HepG2 (cell line): Measurements from ENCODE around the gene TRA2B. TPM values are rescaled to one million over a fixed set of nuclear protein-coding genes. Genes with fewer than 3 reads are reported as not detected.

Experiments used
- GABPA ChIP-seq, 2 experiments: IDR thresholded peaks; 2 replicates each; pipeline ENCODE4 v1.6.1; 2011 to 2016; ENCODE audit warnings: low read depth in 2 of 2, low read length in 1 of 2, missing biosample characterization in 1 of 2, missing genetic modification characterization in 1 of 2
- ISL2 ChIP-seq: sonication (generic); formaldehyde crosslinking; IDR thresholded peaks from 2 replicates; pipeline ENCODE4 v1.5.0; 2020; ENCODE audit warnings: missing genetic modification reagents
- MIXL1 ChIP-seq: IDR thresholded peaks from 2 replicates; pipeline ENCODE4 v1.6.1; 2016
- RAD51 ChIP-seq: fragments of 450-650 bp; IDR thresholded peaks from 2 replicates; pipeline ENCODE4 v1.6.1; 2016; ENCODE audit warnings: borderline replicate concordance
- SOX13 ChIP-seq, 3 experiments: fragments of 450-650 bp in 1 of 3; sonication (generic) in 1 of 3; formaldehyde crosslinking in 1 of 3; IDR thresholded peaks in 2 of 3; conservative IDR thresholded peaks in 1 of 3; 2 replicates each; pipeline versions ENCODE4 v1.5.0 to v1.6.1; 2016 to 2020; ENCODE audit warnings: antibody characterized with exemption in 1 of 3, mild to moderate bottlenecking in 1 of 3, missing compliant biosample characterization in 1 of 3, missing genetic modification reagents in 1 of 3, moderate library complexity in 1 of 3
- ZNF446 ChIP-seq: sonication (generic); formaldehyde crosslinking; IDR thresholded peaks from 2 replicates; pipeline ENCODE4 v1.5.0; 2020; ENCODE audit warnings: mild to moderate bottlenecking, missing genetic modification reagents
- polyA plus RNA-seq, 8 experiments: library from polyadenylated mRNA; depleted of rRNA in 3 of 8; stranded (reverse) in 7 of 8; unstranded in 1 of 8; fragments of >200 nt; fragmentation: Illumina TruSeq in 4 of 8; extraction: Trizol in 4 of 8; gene quantifications; 2 replicates each; pipeline versions ENCODE4 v1.2.1 to v1.2.3, GENCODE V29; 2011 to 2016; ENCODE audit warnings: low read depth in 4 of 8, missing spikeins in 1 of 8, mixed read lengths in 1 of 8; ENCODE audit not compliant: insufficient read depth in 1 of 8
- total RNA-seq, 5 experiments: library from RNA; depleted of rRNA; stranded (reverse); fragments of >200 nt; fragmentation: Illumina TruSeq; extraction: Trizol; gene quantifications; 2 replicates each; pipeline ENCODE4 v1.2.3, GENCODE V29; 2016; ENCODE audit warnings: low read depth in 1 of 5
- TF ChIP-seq, protein P1 (sequence below): IDR thresholded peaks from 2 replicates; pipeline ENCODE4 v1.4.0; 2020; ENCODE audit warnings: mild to moderate bottlenecking, missing genetic modification reagents
- TF ChIP-seq, protein P2 (sequence below): sonication (generic); formaldehyde crosslinking; IDR thresholded peaks from 2 replicates; pipeline ENCODE4 v1.5.1; 2020; ENCODE audit warnings: mild to moderate bottlenecking, missing genetic modification reagents, moderate library complexity
- TF ChIP-seq, protein P3 (sequence below): sonication (generic); formaldehyde crosslinking; IDR thresholded peaks from 2 replicates; pipeline ENCODE4 v1.8.0; 2022; ENCODE audit warnings: missing genetic modification reagents, low read depth, mild to moderate bottlenecking, borderline replicate concordance
- TF ChIP-seq, protein P4 (sequence below): IDR thresholded peaks from 2 replicates; pipeline ENCODE4 v1.6.1; 2016; ENCODE audit warnings: low read depth
- TF ChIP-seq, protein P5 (sequence below): sonication (generic); formaldehyde crosslinking; conservative IDR thresholded peaks from 2 replicates; pipeline ENCODE4 v1.8.1; 2023; ENCODE audit warnings: missing genetic modification reagents
- TF ChIP-seq, protein P6 (sequence below): sonication (generic); IDR thresholded peaks from 2 replicates; pipeline ENCODE4 v1.6.1; 2016; ENCODE audit warnings: low read depth, borderline replicate concordance
- TF ChIP-seq, protein P7 (sequence below): IDR thresholded peaks from 2 replicates; pipeline ENCODE4 v1.6.1; 2016

TRA2B gene
- total and polyA plus RNA-seq, 2 of the 13 experiments (the other 11 are each of a cell fraction or from before 2014, with no cell fraction given), result 105 to 241 TPM

DNA sequence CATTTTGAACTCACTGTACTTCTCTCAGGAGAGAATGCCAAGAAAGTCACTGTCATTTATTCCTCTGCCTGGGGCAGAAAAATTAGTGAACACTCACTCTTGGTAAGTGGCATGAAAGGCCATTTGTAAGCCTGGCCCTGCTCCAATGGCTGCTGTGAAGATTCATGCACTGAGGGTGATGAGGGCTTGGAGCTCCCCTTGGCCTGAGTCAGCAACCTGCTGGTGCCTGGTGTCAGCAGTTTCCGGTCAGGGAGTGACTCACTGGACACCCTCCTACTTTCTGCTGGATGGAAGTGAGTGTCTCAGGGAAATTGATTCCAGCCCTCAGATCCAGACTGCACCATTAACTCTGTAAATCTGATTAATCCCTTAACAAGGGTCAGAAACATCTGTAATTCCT, 37.6 kb downstream of the TRA2B start (continued):
- TF ChIP-seq ISL2, result no peak
- TF ChIP-seq, protein P1, sequence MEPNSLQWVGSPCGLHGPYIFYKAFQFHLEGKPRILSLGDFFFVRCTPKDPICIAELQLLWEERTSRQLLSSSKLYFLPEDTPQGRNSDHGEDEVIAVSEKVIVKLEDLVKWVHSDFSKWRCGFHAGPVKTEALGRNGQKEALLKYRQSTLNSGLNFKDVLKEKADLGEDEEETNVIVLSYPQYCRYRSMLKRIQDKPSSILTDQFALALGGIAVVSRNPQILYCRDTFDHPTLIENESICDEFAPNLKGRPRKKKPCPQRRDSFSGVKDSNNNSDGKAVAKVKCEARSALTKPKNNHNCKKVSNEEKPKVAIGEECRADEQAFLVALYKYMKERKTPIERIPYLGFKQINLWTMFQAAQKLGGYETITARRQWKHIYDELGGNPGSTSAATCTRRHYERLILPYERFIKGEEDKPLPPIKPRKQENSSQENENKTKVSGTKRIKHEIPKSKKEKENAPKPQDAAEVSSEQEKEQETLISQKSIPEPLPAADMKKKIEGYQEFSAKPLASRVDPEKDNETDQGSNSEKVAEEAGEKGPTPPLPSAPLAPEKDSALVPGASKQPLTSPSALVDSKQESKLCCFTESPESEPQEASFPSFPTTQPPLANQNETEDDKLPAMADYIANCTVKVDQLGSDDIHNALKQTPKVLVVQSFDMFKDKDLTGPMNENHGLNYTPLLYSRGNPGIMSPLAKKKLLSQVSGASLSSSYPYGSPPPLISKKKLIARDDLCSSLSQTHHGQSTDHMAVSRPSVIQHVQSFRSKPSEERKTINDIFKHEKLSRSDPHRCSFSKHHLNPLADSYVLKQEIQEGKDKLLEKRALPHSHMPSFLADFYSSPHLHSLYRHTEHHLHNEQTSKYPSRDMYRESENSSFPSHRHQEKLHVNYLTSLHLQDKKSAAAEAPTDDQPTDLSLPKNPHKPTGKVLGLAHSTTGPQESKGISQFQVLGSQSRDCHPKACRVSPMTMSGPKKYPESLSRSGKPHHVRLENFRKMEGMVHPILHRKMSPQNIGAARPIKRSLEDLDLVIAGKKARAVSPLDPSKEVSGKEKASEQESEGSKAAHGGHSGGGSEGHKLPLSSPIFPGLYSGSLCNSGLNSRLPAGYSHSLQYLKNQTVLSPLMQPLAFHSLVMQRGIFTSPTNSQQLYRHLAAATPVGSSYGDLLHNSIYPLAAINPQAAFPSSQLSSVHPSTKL (CRISPR knock-in tag), result peak; percentile 38; the same call in 1 of the 2 replicates
- TF ChIP-seq RAD51, result no peak
- TF ChIP-seq MIXL1 (CRISPR knock-in tag), result 0 out of 2 replicates have a peak, but pooled peaks have one; percentile 28
- TF ChIP-seq, protein P2, sequence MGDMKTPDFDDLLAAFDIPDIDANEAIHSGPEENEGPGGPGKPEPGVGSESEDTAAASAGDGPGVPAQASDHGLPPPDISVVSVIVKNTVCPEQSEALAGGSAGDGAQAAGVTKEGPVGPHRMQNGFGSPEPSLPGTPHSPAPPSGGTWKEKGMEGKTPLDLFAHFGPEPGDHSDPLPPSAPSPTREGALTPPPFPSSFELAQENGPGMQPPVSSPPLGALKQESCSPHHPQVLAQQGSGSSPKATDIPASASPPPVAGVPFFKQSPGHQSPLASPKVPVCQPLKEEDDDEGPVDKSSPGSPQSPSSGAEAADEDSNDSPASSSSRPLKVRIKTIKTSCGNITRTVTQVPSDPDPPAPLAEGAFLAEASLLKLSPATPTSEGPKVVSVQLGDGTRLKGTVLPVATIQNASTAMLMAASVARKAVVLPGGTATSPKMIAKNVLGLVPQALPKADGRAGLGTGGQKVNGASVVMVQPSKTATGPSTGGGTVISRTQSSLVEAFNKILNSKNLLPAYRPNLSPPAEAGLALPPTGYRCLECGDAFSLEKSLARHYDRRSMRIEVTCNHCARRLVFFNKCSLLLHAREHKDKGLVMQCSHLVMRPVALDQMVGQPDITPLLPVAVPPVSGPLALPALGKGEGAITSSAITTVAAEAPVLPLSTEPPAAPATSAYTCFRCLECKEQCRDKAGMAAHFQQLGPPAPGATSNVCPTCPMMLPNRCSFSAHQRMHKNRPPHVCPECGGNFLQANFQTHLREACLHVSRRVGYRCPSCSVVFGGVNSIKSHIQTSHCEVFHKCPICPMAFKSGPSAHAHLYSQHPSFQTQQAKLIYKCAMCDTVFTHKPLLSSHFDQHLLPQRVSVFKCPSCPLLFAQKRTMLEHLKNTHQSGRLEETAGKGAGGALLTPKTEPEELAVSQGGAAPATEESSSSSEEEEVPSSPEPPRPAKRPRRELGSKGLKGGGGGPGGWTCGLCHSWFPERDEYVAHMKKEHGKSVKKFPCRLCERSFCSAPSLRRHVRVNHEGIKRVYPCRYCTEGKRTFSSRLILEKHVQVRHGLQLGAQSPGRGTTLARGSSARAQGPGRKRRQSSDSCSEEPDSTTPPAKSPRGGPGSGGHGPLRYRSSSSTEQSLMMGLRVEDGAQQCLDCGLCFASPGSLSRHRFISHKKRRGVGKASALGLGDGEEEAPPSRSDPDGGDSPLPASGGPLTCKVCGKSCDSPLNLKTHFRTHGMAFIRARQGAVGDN (CRISPR knock-in tag), result peak; percentile 28; the same call in 1 of the 2 replicates
- no peak for TF ChIP-seq SOX13 (IDR thresholded peaks at IDR 0.05)
- no peak for TF ChIP-seq SOX13 (CRISPR knock-in tag; conservative IDR thresholded peaks at IDR 0.05 in 1 of 2, IDR thresholded peaks at IDR 0.05 in 1 of 2)
- no peak; the same call in 1 of the 2 replicates for TF ChIP-seq GABPA (IDR thresholded peaks at IDR 0.05; ENCODE audit: low read depth, low read length)
- peak; percentile 67 for TF ChIP-seq GABPA (CRISPR knock-in tag; IDR thresholded peaks at IDR 0.05; ENCODE audit: low read depth)
- TF ChIP-seq, protein P3, sequence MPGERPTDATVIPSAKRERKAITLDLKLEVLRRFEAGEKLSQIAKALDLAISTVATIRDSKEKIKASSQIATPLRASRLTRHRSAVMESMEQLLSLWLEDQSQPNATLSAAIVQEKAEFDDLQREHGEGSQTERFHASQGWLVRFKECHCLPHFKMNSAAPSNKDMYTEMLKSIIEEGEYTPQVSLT, result no peak
- TF ChIP-seq, protein P4, sequence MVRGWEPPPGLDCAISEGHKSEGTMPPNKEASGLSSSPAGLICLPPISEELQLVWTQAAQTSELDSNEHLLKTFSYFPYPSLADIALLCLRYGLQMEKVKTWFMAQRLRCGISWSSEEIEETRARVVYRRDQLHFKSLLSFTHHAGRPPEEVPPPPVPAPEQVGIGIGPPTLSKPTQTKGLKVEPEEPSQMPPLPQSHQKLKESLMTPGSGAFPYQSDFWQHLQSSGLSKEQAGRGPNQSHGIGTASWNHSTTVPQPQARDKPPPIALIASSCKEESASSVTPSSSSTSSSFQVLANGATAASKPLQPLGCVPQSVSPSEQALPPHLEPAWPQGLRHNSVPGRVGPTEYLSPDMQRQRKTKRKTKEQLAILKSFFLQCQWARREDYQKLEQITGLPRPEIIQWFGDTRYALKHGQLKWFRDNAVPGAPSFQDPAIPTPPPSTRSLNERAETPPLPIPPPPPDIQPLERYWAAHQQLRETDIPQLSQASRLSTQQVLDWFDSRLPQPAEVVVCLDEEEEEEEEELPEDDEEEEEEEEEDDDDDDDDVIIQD, result 0 out of 2 replicates have a peak, but pooled peaks have one; percentile 17
- TF ChIP-seq, protein P5, sequence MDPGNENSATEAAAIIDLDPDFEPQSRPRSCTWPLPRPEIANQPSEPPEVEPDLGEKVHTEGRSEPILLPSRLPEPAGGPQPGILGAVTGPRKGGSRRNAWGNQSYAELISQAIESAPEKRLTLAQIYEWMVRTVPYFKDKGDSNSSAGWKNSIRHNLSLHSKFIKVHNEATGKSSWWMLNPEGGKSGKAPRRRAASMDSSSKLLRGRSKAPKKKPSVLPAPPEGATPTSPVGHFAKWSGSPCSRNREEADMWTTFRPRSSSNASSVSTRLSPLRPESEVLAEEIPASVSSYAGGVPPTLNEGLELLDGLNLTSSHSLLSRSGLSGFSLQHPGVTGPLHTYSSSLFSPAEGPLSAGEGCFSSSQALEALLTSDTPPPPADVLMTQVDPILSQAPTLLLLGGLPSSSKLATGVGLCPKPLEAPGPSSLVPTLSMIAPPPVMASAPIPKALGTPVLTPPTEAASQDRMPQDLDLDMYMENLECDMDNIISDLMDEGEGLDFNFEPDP (CRISPR knock-in tag), result no peak
- TF ChIP-seq, protein P6, sequence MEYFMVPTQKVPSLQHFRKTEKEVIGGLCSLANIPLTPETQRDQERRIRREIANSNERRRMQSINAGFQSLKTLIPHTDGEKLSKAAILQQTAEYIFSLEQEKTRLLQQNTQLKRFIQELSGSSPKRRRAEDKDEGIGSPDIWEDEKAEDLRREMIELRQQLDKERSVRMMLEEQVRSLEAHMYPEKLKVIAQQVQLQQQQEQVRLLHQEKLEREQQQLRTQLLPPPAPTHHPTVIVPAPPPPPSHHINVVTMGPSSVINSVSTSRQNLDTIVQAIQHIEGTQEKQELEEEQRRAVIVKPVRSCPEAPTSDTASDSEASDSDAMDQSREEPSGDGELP, result peak; percentile 51; the same call in 1 of the 2 replicates
- TF ChIP-seq, protein P7, sequence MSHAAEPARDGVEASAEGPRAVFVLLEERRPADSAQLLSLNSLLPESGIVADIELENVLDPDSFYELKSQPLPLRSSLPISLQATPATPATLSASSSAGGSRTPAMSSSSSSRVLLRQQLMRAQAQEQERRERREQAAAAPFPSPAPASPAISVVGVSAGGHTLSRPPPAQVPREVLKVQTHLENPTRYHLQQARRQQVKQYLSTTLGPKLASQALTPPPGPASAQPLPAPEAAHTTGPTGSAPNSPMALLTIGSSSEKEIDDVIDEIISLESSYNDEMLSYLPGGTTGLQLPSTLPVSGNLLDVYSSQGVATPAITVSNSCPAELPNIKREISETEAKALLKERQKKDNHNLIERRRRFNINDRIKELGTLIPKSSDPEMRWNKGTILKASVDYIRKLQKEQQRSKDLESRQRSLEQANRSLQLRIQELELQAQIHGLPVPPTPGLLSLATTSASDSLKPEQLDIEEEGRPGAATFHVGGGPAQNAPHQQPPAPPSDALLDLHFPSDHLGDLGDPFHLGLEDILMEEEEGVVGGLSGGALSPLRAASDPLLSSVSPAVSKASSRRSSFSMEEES, result 0 out of 2 replicates have a peak, but pooled peaks have one; percentile 32
- TF ChIP-seq ZNF446 (CRISPR knock-in tag), result no peak
